Activated T-cell treated with anti-CD3 and anti-CD28 coated beads for 24 hours (primary cell): ENCODE data around the gene GNS.
A peak's percentile ranks its signal among the peaks of the same experiment; 100 is the strongest.

Source experiments
- DNase-seq: peaks from one replicate; pipeline ENCODE4 v3.0.0-alpha.2; 2020; ENCODE audit warnings: low read depth

The GNS gene

DNA sequence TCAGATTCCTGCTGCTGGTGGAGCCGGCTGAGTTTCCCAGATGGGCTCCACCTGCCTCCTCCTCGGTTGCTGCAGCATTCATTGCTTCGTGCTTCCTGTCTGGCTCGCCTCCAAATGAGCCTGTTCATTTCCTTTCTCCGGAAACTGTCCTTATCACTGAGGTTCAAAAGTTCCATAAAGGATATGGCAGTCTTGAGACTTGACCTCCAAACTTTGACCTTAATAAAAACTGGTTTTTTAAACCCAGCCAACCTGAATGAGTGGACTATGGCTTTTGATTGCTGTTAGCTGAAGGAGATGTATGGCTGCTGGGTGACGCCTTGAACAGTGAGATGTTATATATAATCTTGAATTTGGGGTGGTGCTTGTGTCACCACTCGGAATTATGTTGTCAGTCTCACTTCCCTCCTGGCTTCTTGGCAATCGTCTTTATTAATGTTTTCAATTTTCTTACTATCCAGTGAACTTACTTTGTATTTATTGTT lies 86.2 kb downstream of the GNS start:
- no peak for DNase-seq

DNA sequence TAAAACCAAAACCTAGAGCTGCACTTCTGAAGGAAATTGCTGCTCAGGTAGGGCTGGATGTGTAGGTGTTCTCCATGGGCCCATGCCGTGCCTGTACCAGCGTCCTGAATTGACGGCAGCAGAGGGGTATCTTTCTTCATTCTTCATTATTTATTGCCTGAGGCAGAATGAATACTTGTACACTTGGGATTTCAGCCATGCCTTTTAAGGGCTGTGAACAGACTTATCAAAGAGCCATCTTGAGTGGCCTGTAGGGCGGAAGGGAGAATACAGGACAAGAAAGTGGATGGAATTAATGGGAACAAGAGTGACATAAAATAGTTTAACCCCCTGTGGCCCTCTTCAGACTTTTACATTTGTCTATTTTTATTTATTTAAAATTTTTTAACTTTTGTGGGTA lies 87.5 kb downstream of the GNS start:
- no peak for DNase-seq

DNA sequence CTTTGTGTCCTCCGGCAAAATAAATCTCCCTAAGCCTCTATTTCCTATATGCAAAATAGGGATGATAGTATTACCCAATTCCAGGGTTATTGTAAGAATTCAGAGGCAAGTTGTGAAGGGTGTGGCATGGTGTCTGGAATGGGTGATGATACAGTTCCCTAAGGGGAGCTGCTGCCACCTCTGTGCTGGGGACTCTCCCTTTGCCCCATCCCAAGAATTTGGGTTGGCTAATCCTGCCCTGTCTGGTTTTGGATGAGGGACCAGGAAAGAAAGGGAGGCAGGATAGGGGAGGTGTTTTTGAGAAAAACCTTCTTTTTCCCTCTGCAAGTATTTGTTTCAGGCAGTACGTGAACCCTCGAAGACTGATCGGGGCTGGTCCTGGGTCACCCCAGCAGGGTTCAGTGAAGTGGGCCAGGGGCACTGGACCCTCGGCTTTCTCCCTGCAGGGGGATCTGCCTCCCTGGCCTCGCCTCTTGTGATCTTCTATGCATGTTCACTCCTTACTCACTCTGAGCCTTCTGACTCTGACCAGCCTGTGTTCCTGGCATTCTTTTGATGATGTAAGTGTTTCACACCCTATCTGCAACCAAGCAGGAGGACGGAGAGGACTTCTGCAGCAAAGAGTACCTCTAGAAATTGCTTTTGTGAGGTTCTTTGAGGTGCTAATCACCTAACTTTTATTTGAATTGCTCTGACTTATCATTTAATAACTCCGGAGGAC lies 88.1 kb downstream of the GNS start:
- peak; percentile 20 for DNase-seq

DNA sequence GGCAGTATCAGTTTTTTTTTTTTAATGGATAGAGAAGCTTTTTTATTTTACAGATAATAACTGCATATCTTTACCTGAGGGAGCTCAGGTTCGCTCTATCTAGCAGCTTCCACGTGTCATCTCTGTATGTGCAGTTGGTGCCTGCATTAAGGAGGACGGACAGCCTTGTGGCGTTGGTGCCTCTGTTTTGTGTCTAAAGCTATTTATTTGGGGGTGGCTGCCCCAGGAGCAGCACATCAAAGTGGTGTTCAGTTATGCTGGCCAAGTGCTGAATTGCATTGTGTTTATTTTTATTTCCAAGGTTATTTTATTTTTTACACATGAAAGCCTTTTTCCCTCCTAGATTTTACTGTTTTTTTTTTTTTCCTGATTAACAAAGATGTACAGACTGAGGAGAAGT lies 89.2 kb downstream of the GNS start:
- no peak for DNase-seq

DNA sequence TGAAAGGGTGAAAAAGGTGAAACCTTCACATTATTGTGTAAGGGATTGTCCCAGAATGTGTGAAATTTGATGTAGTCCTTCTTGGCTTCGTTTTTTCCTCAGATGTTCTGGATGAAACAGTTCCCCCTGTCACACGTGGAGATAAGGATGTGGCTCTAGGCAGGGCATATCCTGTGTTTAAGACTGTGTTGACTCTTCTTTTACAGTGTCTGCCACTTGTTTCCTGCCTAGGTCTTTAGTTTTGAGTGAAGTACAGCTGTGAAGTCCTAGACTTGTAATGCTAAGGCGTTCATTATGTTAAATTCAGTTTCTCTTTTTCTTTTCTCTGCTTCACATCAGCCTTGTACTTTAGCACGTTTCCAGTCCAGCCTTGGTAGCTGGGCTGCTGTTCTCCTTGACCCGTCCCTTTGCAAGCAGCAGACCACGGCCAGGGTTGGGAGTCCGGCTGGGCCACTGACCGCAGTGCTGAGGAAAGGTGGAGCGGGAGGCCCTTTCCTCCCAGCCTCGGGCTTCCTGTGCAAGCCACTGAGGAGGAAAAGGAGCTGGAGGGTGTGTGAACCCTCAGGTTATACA lies 89.8 kb downstream of the GNS start:
- DNase-seq: peak; percentile 28

DNA sequence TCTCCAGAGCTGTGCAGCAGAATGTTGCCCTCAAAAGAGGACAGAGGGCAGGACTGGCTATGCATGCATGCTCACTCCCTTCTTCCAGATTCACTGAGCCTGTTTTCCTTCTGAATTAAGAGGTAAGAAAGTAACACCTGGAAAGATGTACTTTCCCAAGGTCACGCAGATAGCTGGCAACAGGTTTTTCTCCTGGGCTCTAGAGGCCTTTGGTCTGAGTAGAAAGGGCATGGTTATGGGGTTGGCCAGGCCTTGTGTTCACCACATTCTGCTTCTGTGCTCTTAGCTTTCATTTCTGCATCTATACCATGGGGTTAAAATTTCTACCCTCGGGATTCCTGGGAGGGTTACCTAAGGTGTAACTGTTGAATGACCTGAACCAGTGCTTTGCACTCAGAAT lies 91.4 kb downstream of the GNS start:
- no peak for DNase-seq

DNA sequence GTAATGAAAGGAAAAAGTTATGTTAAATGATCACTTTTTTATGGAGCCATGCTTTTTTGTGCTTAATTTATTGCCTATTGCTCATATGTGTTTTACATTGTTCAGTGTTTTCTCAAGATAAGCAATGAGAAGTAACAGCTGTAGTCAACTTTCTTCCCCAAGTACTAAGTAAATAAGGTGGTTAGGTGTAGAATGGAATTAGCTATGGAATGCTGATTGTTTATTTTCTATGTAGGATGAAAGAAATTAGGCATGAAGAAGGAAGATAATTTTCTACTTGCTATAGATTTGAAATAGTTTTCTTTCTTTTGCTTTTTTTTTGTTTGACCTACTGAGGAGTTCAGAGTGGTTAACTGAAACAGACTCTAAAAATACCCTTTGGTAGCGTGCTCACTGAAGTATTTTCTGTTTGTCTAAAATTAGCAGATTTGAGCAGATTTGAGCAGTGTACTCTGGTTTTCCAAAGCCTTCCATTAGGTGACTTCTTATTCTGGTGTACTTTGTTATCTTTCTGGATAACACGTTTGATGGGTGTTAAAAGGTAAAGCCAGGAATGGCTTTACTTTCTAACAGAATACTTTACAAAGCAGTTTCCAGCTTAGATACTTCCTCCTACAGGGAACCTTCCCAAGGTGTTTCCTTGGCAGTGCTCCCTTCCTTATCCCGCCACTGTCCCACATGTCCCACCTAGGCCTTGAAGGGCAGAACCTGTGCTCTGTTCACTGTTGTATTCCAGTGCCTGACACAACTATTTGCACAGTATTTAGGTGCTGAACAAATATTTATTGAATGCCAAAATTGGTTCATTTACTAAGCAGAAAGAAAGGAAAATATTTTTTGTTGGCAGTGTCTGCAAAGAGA lies 92.9 kb downstream of the GNS start:
- DNase-seq: no peak

DNA sequence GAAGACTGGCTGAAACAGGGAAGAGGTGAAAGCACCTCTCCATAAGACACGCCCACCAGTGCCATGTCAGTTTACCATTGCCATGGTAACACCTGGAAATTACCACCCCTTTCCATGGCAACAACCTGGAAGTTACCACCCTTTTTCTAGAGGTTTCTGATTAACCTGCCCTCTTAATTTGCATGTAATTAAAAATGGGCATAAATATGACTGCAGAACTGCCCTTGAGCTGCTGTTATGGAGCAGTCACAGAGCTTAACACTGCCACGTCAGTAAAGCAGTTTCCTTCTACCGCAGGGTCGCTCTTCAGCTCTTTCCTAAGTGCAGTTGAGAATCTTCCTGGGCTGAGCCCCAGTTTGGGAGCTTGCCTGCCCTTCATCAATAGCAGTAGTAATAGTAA lies 93.7 kb downstream of the GNS start:
- DNase-seq: peak; percentile 30
